ENCODE results near the gene DCTN1.

- TF ChIP-seq POLR2A (IDR thresholded peaks at IDR 0.05) (no peak), CTCF (IDR thresholded peaks at IDR 0.05) (no peak), POLR2AphosphoS5 (IDR thresholded peaks at IDR 0.05) (no peak)
These were observed 6.1 kb downstream of the DCTN1 start for GRCh38 chr2:74373985-74374384.

Measured in stomach (tissue), 4 donors.